AG04449 (cell line): ENCODE data around the gene COMMD1.

Experiments
- CTCF ChIA-PET: fragments of 350-600 bp; formaldehyde crosslinking; extraction: SDS; loops from one replicate; lab custom pipeline; 2021; ENCODE audit warnings: antibody characterized with exemption; lab: Yijun Ruan, JAX
- POLR2A ChIA-PET: fragments of 400-600, 350-600 bp; formaldehyde crosslinking; extraction: SDS; loops from one replicate; lab custom pipeline; 2020; ENCODE audit warnings: antibody characterized with exemption, inconsistent platforms; lab: Yijun Ruan, JAX
- DNase-seq: peaks from one replicate; pipeline ENCODE4 v3.0.0-alpha.2; 2010; ENCODE audit warnings: low read depth, low spot score
- H3K4me3 ChIP-seq: 2 replicates; pipeline ENCODE4 v1.5.1; 2011; ENCODE audit warnings: low read depth, mild to moderate bottlenecking, control low read depth, low read length
- CTCF ChIP-seq: IDR thresholded peaks from one replicate; pipeline ENCODE4 v1.5.1; 2011; ENCODE audit warnings: mild to moderate bottlenecking, moderate library complexity, low read length, control low read depth, inconsistent platforms; ENCODE audit not compliant: insufficient read depth; ENCODE audit errors: missing control alignments

COMMD1 gene

GRCh38 chr2:62175728-62176127 lies 270.3 kb downstream of the COMMD1 start:
- CTCF ChIA-PET, result no interaction called here

GRCh38 chr2:62176801-62177200 lies 271.3 kb downstream of the COMMD1 start:
- DNase-seq, result no peak
- no peak for TF ChIP-seq CTCF
- POLR2A ChIA-PET, result no interaction called here
- CTCF ChIA-PET, result interaction anchor here (0.9 kb wide), 1 partner anchor 13 kb away, joined by 3 read pairs; no protein-coding TSS in a partner anchor
- no peak overlapping the region for H3K4me3 ChIP-seq

More at GRCh38 chr2:62175728-62176127, 270.3 kb downstream of the COMMD1 start:
- no peak overlapping the region for H3K4me3 ChIP-seq
- DNase-seq, result no peak
- no peak for TF ChIP-seq CTCF
- POLR2A ChIA-PET, result no interaction called here

GRCh38 chr2:62177392-62178049 lies 272.0 kb downstream of the COMMD1 start:
- TF ChIP-seq CTCF, result no peak
- H3K4me3 ChIP-seq, result no peak overlapping the region
- ChIA-PET POLR2A (no interaction called here), CTCF (interaction anchor here (0.9 kb wide), 1 partner anchor 13 kb away, joined by 3 read pairs; no protein-coding TSS in a partner anchor)
- DNase-seq, result no peak

GRCh38 chr2:62178741-62179271 lies 273.3 kb downstream of the COMMD1 start:
- no peak for DNase-seq
- POLR2A ChIA-PET, result interaction anchor here (0.6 kb wide), 1 partner anchor 88 kb away, joined by 3 read pairs; no protein-coding TSS in a partner anchor
- CTCF ChIA-PET, result no interaction called here
- no peak for TF ChIP-seq CTCF
- no peak overlapping the region for H3K4me3 ChIP-seq

- no peak for TF ChIP-seq CTCF
- CTCF ChIA-PET, result no interaction called here
- POLR2A ChIA-PET, result no interaction called here
- no peak overlapping the region for H3K4me3 ChIP-seq
- no peak for DNase-seq
Observed at GRCh38 chr2:62180975-62181374, 275.5 kb downstream of the COMMD1 start.

- POLR2A ChIA-PET, result no interaction called here
- CTCF ChIA-PET, result no interaction called here
- DNase-seq, result no peak
- H3K4me3 ChIP-seq, result no peak overlapping the region
- no peak for TF ChIP-seq CTCF
Observed at GRCh38 chr2:62181843-62182242, 276.4 kb downstream of the COMMD1 start.
